NCI-H1436 treated with DMSO at 0.1 percent for 48 hours (cell line): ENCODE measurements around the gene ATP6V1E1.
A peak's percentile ranks its signal among the peaks of the same experiment; 100 is the strongest.
"Not testable (repeated sequence)": the region's sequence is repeated elsewhere in the genome, so short reads cannot be mapped to it uniquely, and the experiment has no call there.

ENCODE experiments used
- DNase-seq: peaks from one replicate; lab custom pipeline; 2025; lab: John Stamatoyannopoulos, UW

Gene ATP6V1E1

DNA sequence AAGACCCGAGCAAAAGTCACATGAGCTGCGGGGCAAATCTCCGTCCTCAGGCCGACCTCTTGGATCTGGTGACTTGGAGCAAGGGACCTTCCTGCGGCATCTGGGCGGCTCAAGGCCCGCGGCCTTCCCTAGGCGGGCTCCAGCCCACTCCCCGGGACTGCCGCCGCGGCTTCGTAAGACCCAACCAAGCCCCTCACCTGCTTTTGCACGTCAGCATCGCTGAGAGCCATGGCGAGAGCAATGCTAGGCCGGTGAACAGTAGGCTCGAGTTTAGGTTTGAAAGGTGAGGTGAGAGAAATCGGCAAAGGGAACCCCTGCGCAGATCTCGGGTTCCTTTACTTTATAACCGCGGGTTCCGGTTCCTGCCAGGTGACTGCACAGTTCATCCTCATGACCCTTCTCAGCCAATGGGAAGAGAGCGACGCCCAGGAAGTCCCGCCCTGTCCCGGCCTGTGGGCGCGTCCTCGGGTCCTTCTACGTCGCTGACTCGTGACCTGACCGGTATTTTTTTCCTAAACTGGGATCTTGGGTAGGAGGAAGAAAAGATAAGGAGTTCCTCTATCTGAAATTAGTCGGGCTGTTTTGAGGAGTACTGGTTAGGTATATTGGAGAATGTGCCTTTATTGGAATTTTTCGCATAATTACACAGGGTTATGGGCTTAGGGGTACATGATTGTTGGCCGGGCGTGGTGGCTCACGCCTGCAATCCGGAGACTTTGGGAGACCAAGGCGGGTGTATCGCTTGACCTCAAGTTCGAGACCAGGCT is at the start of gene ATP6V1E1:
ATP6V1E1 (minus strand) TSS at position 344 of the 767 bp plus-strand sequence; CDS start at position 230, 114 bp downstream.
- peak; percentile 53 for DNase-seq

DNA sequence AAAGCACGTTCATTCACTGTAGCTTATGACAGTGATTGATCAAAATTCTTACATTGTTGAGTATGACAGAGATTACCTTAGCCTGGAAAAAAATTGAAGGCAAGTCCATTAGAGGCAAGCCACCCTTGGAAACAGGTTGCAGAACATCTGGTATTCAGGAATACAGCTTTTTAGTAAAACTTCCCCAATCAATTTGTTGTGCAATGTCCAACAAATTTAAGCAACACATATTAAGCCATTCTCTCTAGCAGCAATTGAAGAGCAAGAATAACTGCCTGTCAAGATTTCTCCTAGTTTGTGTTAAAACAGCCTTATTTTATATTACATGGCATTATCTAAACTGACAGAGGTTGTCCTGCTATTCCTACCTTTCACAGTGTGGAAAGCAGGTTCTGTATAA is 47.0 kb upstream of the ATP6V1E1 start:
- DNase-seq: no peak

DNA sequence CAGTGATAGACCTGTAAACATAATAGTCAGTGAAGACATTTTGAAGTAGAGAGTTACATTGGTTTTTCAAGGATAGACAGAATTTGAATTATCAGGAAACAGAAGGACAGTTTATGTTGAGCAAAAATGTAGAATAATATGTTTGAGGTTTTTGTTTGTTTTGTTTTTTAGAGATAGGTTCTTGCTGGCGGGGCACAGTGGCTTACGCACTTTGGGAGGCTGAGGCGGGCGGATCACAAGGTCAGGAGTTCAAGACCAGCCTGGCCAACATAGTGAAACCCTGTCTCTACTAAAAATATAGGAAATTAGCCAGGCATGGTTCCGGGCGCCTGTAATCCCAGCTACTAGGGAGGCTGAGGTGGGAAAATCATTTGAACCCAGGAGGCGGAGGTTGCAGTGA is 45.6 kb upstream of the ATP6V1E1 start:
- no peak for DNase-seq

DNA sequence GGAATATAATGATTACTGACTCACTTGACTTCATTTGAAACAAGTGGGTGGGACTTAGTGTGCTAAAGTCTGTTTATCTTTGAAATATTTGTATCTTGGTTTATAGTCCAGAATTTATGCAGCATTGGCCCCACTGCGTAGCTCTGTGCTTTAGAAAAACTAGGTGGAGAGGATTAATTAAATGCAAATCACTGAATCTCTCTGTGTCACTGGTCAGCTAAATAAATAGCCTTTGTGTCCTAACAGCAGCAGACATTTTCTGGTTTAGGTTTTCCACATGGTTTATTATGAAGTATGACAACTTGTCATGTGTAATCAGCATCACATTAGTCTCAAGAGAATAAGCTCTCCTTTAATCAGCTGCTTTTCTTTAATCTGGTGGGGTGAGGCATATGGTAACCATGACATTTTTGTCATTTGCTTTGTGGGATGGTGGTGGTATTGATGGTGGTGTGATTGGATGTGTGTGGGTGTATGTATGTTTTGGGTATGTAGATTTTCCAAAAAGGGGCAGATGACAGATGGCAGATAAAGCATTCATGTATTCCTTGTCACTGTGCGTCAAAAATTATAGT is 44.0 kb upstream of the ATP6V1E1 start:
- no peak for DNase-seq

DNA sequence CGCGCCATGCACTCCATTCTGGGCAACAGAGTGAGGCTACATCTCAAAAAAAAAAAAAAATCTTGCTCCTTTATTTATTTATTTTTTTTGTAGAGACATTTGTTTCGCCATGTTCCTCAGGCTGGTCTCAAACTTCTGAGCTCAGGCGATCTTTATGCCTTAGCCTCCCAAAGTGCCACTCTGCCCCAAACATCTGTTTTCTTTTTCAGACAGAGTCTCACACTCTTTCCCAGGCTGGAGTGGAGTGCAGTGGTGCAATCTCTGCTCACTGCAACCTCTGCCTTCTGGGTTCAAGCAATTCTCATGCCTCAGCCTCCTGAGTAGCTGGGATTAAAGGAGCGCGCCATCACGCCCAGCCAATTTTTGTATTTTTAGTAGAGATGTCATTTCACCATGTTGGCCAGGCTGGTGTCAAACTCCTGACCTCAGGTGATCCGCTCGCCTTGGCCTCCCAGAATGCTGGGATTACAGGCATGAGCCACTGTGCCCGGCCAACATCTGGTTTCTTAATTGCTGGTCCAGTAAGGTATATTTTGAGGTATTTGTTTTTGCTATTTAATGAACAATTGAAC is 43.1 kb upstream of the ATP6V1E1 start:
- DNase-seq: not testable (repeated sequence)

DNA sequence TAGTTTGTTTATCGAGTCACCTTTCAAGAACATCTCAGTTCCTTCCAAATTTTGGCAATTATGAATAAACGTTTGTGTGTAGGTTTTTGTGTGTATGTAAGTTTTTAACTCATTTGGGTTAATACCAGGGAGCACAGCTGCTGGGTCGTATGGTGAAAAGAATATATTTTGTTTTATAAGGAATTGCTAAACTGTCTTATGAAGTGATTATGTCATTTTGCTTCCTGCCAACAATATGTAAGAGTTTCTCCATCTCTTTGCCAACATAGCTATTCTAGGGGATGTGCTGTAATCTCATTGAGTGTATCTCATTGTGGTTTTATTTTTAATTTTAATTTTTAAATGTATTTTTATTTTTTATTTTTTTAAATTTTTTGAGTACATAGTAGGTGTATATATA is 37.3 kb upstream of the ATP6V1E1 start:
- DNase-seq: no peak

DNA sequence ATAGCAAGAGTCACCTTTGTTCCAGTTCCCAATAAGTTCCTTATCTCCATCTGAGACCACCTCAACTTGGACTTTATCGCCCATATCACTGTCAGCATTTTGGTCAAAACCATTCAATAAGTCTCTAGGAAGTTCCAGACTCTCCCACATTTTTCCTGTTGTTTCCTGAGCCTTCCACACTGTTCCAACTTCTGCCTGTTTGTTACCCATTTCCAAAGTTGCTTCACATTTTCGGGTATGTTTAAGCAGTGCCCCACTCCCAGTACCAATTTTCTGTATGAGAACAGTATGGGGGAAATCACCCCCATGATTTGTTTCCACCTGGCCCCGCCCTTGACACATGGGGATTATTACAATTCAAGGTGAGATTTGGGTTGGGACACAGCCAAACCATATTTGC is 36.7 kb upstream of the ATP6V1E1 start:
- no peak for DNase-seq

DNA sequence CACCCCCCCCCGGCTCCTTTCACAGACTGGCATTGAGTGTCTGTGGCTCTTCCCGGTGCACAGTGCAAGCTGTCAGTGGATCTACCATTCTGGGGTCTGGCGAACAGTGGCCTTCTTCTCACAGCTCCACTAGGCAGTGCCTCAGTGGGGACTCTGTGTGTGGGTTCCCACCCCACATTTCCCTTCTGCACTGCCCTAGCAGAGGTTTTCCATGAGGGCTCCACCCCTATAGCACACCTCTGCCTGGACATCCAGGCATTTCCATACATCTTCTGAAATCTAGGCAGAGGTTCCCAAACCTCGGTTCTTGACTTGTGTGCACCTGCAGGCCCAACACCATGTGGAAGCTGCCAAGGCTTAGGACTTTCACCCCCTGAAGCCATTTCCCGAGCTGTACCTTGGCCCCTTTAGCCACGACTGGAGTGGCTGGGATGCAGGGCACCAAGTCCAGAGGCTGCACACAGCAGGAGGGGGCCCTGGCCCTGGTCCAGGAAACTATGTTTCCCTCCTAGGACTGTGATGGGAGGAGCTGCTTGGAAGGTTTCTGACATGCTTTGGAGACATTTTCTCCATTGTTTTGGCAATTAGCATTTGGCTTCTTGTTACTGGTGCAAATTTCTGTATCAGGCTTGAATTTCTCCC is 36.0 kb upstream of the ATP6V1E1 start:
- no peak for DNase-seq

DNA sequence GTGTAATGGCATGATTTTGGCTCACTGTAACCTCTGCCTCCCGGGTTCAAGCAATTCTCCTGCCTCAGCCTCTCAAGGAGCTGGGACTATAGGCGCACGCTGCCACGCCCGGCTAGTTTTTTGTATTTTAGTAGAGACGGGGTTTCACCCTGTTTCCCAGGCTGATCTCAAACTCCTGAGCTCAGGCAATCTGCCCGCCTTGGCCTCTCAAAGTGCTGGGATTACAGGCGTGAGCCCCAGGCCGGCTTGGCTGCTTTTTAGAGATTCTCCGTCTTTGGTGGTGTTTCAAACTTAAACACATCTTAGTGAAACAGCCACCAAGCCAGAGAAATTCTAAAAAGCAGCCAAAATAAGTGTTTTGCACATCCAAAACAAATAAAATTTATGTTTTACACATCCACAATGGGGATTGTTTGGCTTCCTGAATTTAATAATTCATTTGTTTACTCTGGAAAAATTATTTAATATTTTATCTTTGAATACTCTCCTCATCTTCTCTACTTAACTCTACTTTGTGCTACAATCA is 28.4 kb upstream of the ATP6V1E1 start:
- DNase-seq: no peak

DNA sequence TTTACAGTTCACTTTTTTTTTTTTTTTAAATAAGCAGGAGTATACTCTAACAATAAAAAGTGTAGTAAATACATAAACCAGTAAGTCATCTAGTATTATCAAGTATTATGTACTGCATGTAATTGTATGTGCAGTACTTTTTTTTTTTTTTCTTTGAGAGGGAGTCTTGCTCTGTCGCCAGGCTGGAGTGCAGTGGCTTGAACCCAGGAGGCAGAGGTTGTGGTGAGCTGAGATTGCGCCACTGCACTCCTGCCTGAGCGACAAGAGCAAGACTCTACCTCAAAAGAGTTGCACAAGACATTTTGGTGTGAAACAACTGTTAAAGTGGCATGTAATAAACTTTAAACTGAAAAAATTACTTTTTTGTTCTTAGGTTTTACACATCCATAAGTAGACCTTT is 26.7 kb upstream of the ATP6V1E1 start:
- no peak for DNase-seq

DNA sequence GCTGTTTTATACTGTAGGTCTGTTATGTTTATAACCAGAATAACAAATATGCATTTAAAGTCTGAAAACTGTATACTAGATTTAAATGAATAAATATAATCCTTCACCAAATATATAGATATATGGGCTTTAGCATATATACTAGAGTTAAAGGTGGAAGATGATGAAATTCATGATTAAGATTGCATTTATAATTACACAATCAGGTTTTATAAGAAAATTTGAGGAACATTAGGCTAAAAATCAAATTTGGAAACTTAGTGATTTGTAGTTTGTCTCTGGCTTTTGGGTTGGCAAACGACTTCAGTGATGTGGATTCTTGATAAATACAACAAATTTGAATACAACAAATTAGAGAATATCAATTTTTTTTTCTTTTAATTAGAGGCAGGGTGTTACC is 20.0 kb upstream of the ATP6V1E1 start:
- DNase-seq: no peak

DNA sequence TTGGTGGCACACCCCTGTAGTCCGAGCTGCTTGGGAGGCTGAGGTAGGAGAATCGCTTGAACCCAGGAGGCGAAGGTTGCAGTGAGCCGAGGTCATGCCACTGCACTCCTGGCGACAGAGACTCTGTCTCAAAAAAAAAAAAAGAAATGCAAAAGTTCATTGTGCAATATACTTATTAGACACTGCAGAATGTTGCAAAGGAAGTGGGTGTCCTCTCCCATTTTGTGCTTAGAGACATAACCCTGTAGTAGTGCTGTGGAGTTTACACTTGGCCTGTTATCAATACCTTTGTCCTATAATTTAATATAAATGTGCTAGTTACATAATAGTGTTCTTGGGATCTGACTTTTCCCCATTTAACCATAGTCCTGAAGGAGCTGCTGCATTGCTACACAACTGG is 19.4 kb upstream of the ATP6V1E1 start:
- no peak for DNase-seq

DNA sequence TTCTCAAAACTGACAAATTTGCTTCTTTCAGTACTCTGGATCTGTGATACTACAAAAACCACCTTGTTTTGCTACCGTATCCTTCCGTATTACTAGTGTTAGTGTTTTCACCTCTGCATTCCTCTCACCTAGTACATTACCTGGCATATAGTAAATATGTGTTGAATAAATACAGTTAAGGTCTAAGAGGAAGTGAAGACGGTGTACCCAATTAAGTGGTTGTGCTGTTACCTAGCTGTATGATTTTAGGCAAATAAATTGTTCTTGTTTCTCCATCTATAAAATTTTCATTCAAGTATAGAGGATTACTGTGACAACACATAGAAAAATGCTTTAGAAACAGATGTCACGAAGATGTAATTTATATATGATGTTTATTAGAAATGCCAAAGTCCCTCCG is 18.9 kb upstream of the ATP6V1E1 start:
- no peak for DNase-seq

DNA sequence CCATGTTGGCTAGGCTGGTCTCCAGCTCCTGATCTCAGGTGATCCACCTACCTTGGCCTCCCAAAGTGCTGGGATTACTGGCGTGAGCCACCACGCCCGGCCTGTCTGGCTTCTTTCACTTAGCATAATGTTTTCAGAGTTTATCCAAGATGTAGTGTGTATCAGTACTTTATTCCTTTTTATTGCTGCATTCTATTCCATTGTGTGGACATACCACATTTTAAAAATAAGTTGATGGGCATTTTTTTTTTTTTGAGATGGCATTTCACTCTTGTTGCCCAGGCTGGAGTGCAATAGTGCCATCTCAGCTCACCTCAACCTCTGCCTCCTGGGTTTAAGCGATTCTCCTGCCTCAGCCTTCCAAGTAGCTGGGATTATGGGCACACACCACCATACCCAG is 13.8 kb upstream of the ATP6V1E1 start:
- not testable (repeated sequence) for DNase-seq

DNA sequence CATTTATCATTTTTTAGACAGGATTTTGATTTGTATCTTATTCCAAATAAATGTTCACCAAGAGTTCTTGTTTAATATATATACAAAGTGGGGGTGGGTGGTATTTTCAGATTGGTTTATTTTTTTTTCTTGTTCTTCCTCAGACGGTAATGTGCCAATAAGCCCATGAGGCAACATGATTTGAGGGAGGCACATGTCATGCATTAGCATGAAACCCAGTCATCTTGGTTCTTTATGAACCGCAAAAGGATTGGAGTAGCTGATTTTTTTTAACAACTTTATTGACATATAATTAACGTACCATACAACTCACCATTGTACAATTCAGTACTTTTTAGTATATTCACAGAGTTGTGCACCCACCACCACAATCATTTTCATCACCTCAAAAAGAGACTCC is 12.7 kb upstream of the ATP6V1E1 start:
- DNase-seq: no peak

DNA sequence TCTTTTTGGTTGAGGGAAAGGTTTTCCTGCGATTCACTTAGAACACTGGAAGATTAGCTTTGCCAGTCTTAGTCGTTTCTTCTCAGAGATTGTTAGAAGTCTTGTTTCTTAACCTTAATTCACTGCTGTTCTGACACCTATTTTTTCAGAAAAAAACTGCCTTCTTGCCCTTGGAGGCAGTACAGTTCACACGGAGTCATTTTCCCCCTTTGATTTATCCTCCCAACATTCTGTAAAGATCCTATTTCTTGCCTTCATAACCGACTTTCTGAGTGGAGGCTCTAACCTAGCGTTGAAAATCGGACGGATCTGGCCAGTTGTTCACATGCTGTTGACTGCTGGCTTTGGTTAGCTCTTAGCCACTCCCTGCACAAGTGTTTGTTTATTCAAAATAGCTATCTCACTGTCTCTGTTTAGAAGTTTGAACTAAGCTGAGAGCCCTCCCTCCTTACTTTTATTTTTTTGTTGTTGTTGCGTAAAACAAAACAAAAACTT is 10.7 kb upstream of the ATP6V1E1 start:
- DNase-seq: no peak

DNA sequence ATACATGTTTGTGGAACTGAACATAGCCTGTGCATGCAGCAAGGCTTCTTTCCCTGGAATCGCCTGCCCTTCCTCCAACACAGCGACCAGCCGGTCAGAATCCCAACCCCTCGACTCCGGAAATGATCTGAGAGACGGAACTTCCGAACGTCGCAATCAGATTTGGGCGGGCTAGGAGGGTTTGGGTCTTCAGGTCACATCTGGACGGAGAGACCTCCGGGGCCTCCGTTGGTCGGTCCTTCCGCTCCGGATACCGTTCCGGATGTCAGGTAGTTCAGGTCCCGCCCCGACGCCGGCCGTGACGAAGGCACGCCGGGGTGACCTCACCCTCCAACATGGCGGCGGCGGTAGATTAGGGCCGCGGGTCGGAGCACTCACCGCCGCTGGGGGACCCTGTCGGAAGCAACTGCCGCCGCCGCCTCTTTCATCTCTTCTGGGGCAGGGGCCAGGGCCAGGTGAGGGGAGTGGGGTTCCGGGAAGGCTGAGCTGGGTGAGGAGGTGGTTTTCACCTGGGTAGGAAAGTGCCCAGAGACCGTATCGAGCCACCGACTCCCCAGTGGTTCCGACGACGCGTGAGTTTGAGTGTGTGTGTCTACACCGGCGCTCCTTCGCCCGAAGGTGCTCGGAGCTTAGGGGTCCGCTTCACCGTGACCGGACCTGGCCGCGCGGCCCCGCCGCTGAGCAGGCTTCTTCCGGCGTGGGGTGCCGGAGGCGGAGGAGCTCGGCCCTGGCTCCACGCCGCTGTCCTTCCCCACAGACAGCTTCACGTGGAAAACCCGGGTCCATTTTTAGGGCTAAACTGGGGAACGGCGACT is 10.1 kb upstream of the ATP6V1E1 start, which contains the start of gene BCL2L13:
BCL2L13 (plus strand) TSS at position 326 of the 815 bp plus-strand sequence. CDS start 16,955 bp downstream, outside the sequence.
- DNase-seq: peak; percentile 14

DNA sequence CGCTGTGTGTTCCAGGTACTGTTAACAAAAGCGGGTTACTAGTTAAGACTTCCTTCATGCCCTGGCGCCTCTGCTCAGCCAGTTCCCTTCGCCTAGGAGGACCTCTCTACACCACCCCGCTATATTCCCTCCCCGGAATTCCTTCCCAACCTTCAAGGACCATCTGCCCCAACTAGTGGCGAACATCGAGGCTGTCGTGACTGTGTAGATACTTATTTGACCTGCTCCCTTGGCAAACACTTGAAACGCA is 9.6 kb upstream of the ATP6V1E1 start:
- no peak for DNase-seq

DNA sequence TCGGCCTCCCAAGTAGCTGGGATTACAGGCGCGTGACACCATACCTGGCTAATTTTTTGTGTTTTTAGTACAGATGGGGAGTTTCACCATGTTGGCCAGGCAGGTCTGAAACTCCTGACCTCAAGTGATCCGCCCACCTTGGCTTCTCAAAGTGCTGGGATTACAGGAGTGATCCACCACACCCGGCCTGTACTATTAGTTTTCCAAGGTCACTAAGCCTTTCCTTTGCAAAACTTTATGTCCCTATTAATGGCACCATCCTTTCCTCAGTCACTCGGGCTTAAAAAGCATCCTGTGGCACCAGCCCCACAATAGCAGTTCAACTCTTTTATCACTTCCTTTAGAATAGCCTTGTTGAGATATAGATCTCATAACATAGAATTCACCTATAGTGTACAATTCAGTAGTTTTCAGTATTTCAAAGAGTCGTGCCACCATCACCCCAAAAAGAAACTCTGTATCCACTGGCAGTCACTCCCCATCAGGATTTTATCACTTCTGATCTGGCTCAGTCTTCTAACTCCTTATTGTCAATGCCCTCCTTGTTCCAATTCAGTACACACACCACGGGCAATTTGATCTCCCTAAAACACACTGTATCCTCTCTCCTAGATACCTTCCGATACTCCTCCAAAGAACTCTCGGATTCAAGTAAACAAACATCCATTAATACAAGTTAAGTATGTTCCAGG is 9.1 kb upstream of the ATP6V1E1 start:
- DNase-seq: no peak

DNA sequence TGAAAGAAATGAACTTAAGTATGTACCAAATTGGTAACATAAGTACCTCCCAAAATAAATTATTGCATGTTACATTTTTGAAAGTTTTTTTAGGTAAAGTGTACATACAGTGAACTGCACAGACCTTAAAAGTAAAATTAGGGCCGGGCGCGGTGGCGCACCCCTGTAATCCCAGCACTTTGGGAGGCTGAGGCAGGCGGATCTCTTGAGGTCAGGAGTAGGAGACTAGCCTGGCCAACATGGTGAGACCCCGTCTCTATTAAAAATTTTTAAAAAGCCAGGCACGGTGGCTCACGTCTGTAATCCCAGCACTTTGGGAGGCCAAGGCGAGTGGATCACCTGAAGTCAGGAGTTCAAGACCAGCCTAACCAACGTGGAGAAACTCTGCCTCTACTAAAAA is 8.3 kb upstream of the ATP6V1E1 start:
- DNase-seq: not testable (repeated sequence)

DNA sequence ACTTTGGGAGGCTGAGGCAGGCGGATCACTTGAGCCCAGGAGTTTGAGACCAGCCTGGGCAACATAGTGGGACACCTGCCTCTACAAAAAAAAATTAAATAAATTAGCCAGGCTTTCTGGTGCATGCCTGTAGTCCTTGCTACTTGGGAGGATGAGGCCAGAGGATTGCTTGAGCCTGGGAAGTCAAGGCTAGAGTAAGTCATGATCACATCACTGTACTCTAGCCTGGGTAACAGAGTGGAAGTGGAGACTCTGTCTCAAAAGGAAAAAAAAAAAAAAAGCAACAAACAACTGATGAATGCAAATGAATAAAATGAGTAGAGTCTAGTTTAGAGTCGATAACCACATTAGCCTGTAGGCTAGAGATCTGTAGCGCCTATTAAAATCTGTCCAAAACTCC is 6.1 kb upstream of the ATP6V1E1 start:
- DNase-seq: no peak
